GM18867 (cell line): Measurements from ENCODE around the gene SPIC.

ENCODE experiments used
- ATAC-seq: cut with Tn5 transposase; IDR thresholded peaks from one replicate; pipeline ENCODE4 v1.9.1; 2021; ENCODE audit warnings: mild to moderate bottlenecking, moderate library complexity; ENCODE audit not compliant: unreplicated experiment

The SPIC gene

GRCh38 chr12:101527682-101528081, 52.5 kb downstream of the SPIC start:
- ATAC-seq: no peak

GRCh38 chr12:101536069-101536674, 61.0 kb downstream of the SPIC start:
- no peak for ATAC-seq
